NCI-H748 treated with DMSO at 0.1 percent for 48 hours (cell line): ENCODE data around the gene RPUSD1.
A peak's percentile ranks its signal among the peaks of the same experiment; 100 is the strongest.
"Not testable (repeated sequence)": the region's sequence is repeated elsewhere in the genome, so short reads cannot be mapped to it uniquely, and the experiment has no call there.

Experiments
- DNase-seq: peaks from one replicate; lab custom pipeline; 2025; lab: John Stamatoyannopoulos, UW

Gene RPUSD1

DNA sequence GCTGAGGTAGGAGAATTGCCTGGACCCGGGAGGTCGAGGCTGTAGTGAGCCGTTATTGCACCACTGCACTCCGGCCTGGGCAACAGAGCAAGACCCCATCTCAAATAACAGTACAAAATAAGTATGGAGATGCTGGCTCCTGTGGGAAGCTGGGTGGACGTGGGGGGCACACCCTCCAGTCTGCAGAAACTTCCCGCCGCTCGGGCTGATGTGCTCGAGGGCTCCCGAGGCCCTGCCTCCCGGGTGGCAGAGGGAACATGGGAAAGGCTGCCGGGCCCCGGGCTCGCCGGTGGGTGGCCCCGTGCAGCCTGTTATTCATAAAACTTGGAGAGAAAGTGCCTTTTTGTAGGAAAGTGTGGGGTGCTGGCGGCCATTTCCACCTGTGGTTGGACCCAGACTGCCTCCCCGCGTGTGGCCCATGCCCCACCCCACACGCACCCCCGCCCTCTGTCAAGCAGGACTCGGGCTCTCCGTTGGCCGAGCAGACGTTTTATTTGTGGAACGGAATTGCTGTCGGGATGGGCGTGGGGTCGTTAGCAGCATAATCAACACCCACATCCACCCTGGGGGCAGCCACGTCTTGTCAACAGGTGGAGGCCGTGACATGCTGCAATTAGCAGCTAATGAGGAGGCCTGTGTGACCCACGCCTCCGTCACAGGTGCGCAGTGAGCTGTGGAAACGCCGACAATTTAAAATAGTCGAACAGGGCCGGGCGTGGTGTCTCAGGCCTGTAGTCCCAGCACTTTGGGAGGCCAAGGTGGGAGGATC, 40.0 kb downstream of the RPUSD1 start:
- DNase-seq: no peak

- no peak for DNase-seq
Observed at GRCh38 chr16:746637-747036, 41.5 kb downstream of the RPUSD1 start.

GRCh38 chr16:745739-746138, 42.4 kb downstream of the RPUSD1 start:
- no peak for DNase-seq

DNA sequence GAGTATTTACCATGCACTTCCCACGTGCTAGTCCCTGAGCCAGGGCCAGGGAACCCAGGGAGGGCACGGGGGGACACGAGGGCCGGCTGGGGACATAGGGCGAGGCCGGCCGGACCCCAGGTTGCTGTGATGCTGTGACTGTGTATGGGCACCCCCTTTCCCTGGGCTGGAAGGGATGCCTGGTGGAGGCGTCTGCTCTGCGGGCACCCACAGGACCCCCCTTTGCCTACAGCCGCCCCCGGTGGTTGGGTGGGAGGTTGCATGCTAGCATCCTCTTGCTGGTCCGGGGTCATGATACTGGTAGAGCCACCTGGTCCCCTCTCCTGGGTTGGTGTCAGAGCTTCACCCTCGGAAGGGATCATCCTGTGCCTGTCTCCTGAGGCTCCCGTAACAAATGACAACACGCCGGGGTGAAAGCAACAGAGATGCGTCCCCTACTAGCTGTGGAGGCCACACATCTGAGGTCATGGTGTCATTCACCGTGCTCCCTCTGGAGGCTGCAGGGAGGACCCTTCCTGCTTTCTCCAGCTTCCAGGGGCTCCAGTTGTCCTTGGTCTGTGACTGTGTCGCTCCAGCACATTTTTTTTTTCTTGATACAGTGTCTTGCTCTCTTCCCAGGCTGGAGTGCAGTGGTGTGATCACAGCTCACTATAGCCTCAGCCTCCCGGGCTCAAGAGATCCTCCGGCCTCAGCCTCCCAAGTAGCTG, 44.2 kb downstream of the RPUSD1 start:
- DNase-seq: no peak

DNA sequence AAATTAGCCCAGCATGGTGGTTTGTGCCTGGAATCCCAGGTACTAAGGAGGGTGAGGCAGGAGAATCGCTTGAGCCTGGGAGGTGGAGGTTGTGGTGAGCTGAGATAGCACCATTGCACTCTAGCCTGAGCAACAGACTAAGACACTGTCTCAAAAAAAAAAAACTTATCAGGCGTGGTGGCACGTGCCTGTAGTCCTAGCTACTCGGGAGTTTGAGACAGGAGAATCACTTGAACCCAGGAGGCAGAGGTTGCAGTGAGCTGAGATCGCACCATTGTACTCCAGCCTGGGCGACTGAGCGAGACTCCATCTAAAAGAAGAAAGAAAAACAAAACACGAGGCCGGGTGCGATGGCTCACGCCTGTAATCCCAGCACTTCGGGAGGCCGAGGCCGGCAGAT, 45.3 kb downstream of the RPUSD1 start:
- DNase-seq: not testable (repeated sequence)

- no peak for DNase-seq
Observed at GRCh38 chr16:741986-742629, 46.1 kb downstream of the RPUSD1 start.

- peak; percentile 57 for DNase-seq
Observed at GRCh38 chr16:740764-741505, 47.2 kb downstream of the RPUSD1 start, which contains the start of gene CIAO3. TSS of gene CIAO3 (minus strand) at chr16:740997. CDS start at chr16:740985, 12 bp downstream.

GRCh38 chr16:740459-740763, 47.8 kb downstream of the RPUSD1 start:
- DNase-seq: no peak

DNA sequence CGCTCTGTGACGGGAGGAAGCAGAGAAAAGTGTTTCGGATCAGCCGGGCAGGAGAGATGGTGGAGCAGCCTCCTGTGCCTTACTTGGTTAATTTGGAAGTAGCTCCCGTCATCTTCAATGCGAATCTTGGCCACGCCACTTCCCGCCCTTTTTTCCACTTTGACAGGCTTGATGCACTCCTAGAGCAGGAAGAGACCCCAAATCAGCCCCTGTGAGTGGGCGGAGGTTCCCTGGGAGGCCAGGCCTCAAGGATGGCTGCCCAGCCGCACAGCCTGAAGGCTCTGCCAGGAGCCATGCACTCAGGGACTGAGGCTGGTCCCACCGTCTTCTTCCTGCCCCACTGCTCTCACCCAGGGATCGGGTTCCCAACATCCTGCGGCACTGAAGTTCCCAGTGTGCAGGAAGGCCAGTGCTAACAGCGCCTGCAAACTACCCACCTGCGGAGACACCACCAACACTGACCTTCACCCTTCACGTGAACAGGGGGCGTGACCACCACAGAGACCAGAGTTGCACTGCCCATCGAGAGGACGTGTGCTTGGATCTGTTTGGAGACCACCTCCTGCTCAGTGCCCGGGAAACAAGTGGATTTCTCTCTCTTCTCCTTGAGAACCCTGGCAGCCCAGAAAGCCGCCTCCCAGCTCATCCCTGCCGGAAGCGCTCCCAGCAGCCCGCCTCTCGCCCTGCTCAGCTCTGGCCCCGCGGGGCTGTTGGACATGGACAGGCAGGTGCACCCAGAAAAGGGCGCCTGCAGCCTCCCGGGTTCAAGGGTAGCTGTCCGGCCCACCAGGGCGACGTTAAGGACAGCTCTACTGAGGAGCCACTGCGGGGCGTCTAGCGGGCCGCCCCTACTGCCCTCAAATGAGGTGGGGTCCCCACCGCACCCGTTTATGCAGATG, 48.4 kb downstream of the RPUSD1 start:
- DNase-seq: no peak

DNA sequence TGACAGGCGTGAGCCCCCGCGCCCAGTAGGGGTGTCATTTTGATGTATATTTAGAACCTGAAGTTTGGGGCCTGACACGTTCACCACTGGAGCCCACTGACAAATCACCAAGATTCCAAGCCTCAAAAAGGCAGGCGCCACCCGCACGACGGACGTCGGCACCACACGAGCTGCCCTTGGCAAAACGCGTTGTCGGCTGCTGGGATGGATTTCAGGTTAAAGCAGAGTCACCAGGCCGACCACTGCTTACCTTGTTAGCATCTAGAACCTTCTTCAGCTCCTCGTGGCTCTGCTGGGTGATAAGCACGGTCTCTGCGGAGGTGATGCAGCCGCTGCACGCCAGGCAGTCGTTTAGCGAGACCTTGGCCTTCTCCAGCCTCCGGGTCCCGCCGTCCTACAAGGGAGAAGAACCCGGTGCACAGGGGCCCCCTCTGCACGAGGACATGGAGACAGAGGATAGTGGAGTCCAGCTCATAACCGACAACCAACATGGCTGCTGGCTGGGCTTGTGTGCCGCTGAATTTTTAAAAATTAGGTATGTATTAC, 51.2 kb downstream of the RPUSD1 start:
- DNase-seq: no peak

DNA sequence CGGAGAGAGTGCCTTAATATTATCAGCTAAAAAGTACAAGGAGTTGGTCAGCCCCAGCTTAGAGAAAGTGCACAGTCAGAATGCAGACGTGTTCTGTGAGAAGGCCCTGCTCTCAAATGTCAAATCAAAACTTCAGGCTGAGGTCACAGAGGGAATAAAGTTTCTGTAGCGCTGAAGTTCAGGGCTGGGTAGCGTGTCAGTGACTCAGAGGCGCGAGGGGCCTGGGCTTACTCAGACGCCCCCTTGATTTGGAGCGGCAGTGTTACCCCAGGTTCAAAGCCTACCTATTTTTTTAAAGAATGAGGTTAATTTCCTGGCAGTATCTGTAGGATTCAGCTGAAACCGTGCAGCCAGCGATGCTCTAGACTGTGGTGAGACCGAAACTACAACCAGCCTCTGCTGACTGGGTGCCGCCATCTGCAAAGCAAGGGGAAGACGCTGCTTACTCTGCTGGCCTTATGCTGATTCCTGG, 52.2 kb downstream of the RPUSD1 start:
- no peak for DNase-seq

GRCh38 chr16:734981-735881, 53.0 kb downstream of the RPUSD1 start:
- DNase-seq: no peak
